Loucy (cell line): ENCODE measurements around the gene ZPBP2.

ENCODE experiments used
- CTCF ChIP-seq: fragments of 200-600 bp; sonication (generic); conservative IDR thresholded peaks from 2 replicates; pipeline ENCODE4 v1.5.1; 2014; ENCODE audit warnings: mild to moderate bottlenecking, antibody characterized with exemption, low read length
- EZH2phosphoT487 ChIP-seq: fragments of 200-600 bp; IDR thresholded peaks from 2 replicates; pipeline ENCODE4 v1.6.1; 2018; ENCODE audit warnings: antibody characterized with exemption, mild to moderate bottlenecking, moderate library complexity, borderline replicate concordance

DNA sequence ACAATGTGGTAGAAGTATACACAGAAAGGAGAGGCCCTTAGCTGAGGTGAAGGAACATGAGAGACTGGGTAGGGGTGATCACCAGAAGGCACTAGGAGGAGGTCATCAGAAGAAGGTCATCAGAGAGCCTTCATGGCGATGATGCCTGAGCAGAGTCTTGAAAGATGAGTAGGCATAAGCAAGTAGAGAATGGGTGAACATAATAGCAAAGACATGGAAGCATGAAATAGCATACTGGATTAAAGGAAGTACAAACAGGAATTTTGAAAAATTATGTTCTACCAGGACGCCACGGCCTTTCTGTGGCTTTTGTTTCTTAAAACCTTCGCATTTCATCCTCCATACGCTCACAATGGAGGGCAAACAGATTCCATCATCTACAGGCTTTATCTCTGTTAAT lies 6.8 kb upstream of the ZPBP2 start:
- TF ChIP-seq CTCF (no peak), EZH2phosphoT487 (no peak)
